Dendritic cell treated with granulocyte-macrophage colony-stimulating factor and Interleukin-4, amounts not matched to agents 40 ng/mL and 50 ng/mL, for 4 days (primary cell): Measurements from ENCODE around the gene TAF1A.
"Not testable (repeated sequence)": the region's sequence is repeated elsewhere in the genome, so short reads cannot be mapped to it uniquely, and the experiment has no call there.

ENCODE experiments used
- H3K27ac Mint-ChIP-seq: one replicate; pipeline ENCODE4 v1.8.0; 2022; ENCODE audit warnings: mild to moderate bottlenecking, mixed read lengths
- H3K27me3 Mint-ChIP-seq: one replicate; pipeline ENCODE4 v1.8.0; 2022; ENCODE audit warnings: mild to moderate bottlenecking, mixed read lengths
- H3K36me3 Mint-ChIP-seq: one replicate; pipeline ENCODE4 v1.8.0; 2022; ENCODE audit warnings: low read depth, mixed read lengths
- H3K4me1 Mint-ChIP-seq: one replicate; pipeline ENCODE4 v1.8.0; 2022; ENCODE audit warnings: low read depth, mixed read lengths
- H3K4me3 Mint-ChIP-seq: one replicate; pipeline ENCODE4 v1.8.0; 2022; ENCODE audit warnings: mild to moderate bottlenecking, moderate library complexity, mixed read lengths
- H3K9me3 Mint-ChIP-seq: one replicate; pipeline ENCODE4 v1.8.0; 2022; ENCODE audit warnings: mixed read lengths
- intact Hi-C: fragments of 100-400 bp; cut with micrococcal nuclease; formaldehyde crosslinking; loops from one replicate; pipeline ENCODE4 v1.15.0; 2022

The TAF1A gene

GRCh38 chr1:222617367-222617951 lies 27.7 kb upstream of the TAF1A start:
- Mint-ChIP-seq H3K9me3 (no peaks in the 10 kb centered on the region), H3K4me3 (peak overlapping the region; percentile 83), H3K4me1 (peaks cover 26% of the 10 kb centered on the region), H3K36me3 (peaks cover 21% of the 10 kb centered on the region), H3K27me3 (peaks cover 22% of the 10 kb centered on the region), H3K27ac (peak overlapping the region; percentile 76)
- intact Hi-C loops: loop anchor here (2.0 kb wide), 2 partner anchors 27 to 29 kb away; partner anchors contain the start of gene TAF1A

GRCh38 chr1:222616525-222616924 lies 26.8 kb upstream of the TAF1A start:
- no peak overlapping the region for H3K4me3 Mint-ChIP-seq
- no peak overlapping the region for H3K27ac Mint-ChIP-seq
- H3K9me3 Mint-ChIP-seq: no peaks in the 10 kb centered on the region
- peaks cover 12% of the 10 kb centered on the region for H3K36me3 Mint-ChIP-seq
- H3K4me1 Mint-ChIP-seq: peaks cover 26% of the 10 kb centered on the region
- peaks cover 26% of the 10 kb centered on the region for H3K27me3 Mint-ChIP-seq
- intact Hi-C loops: loop anchor here (2.0 kb wide), 2 partner anchors 28 kb away; partner anchors contain the start of gene TAF1A

GRCh38 chr1:222613627-222614026 lies 23.9 kb upstream of the TAF1A start:
- Mint-ChIP-seq H3K27ac (no peak overlapping the region), H3K36me3 (peaks cover 4% of the 10 kb centered on the region), H3K4me3 (no peak overlapping the region), H3K4me1 (peaks cover 12% of the 10 kb centered on the region), H3K27me3 (peaks cover 27% of the 10 kb centered on the region), H3K9me3 (no peaks in the 10 kb centered on the region)
- intact Hi-C loops: no loop called here

- H3K27ac Mint-ChIP-seq: no peak overlapping the region
- intact Hi-C loops: no loop called here
- peaks cover 21% of the 10 kb centered on the region for H3K27me3 Mint-ChIP-seq
- H3K4me1 Mint-ChIP-seq: peaks cover 4% of the 10 kb centered on the region
- no peak overlapping the region for H3K4me3 Mint-ChIP-seq
- no peaks in the 10 kb centered on the region for H3K9me3 Mint-ChIP-seq
- H3K36me3 Mint-ChIP-seq: no peaks in the 10 kb centered on the region
Measured at GRCh38 chr1:222610728-222611127, 21.0 kb upstream of the TAF1A start.

GRCh38 chr1:222609111-222609510 lies 19.4 kb upstream of the TAF1A start:
- H3K4me1 Mint-ChIP-seq, H3K27ac Mint-ChIP-seq, intact Hi-C loops: not testable (repeated sequence)

GRCh38 chr1:222606757-222607156 lies 17.0 kb upstream of the TAF1A start:
- intact Hi-C loops: no loop called here
- H3K27me3 Mint-ChIP-seq: peaks cover 7% of the 10 kb centered on the region
- no peak overlapping the region for H3K4me3 Mint-ChIP-seq
- H3K27ac Mint-ChIP-seq: no peak overlapping the region
- H3K4me1 Mint-ChIP-seq: no peaks in the 10 kb centered on the region
- H3K9me3 Mint-ChIP-seq: no peaks in the 10 kb centered on the region
- H3K36me3 Mint-ChIP-seq: no peaks in the 10 kb centered on the region

More at GRCh38 chr1:222609111-222609510, 19.4 kb upstream of the TAF1A start:
- not testable (repeated sequence) for H3K4me3 Mint-ChIP-seq, H3K9me3 Mint-ChIP-seq, H3K36me3 Mint-ChIP-seq
- H3K27me3 Mint-ChIP-seq: peaks cover 18% of the 10 kb centered on the region

GRCh38 chr1:222601257-222601656 lies 11.5 kb upstream of the TAF1A start:
- H3K27me3 Mint-ChIP-seq: peaks cover 3% of the 10 kb centered on the region

GRCh38 chr1:222600281-222600680 lies 10.5 kb upstream of the TAF1A start:
- intact Hi-C loops: no loop called here
- peaks cover 3% of the 10 kb centered on the region for H3K27me3 Mint-ChIP-seq
- H3K27ac Mint-ChIP-seq: no peak overlapping the region
- H3K4me3 Mint-ChIP-seq: no peak overlapping the region
- no peaks in the 10 kb centered on the region for H3K9me3 Mint-ChIP-seq
- H3K4me1 Mint-ChIP-seq: peaks cover 5% of the 10 kb centered on the region
- H3K36me3 Mint-ChIP-seq: no peaks in the 10 kb centered on the region

More at GRCh38 chr1:222601257-222601656, 11.5 kb upstream of the TAF1A start:
- H3K4me1 Mint-ChIP-seq: peaks cover 5% of the 10 kb centered on the region
- H3K4me3 Mint-ChIP-seq: no peak overlapping the region
- no peaks in the 10 kb centered on the region for H3K36me3 Mint-ChIP-seq
- no peak overlapping the region for H3K27ac Mint-ChIP-seq
- no peaks in the 10 kb centered on the region for H3K9me3 Mint-ChIP-seq
- intact Hi-C loops: no loop called here

- Mint-ChIP-seq H3K4me3 (no peak overlapping the region), H3K4me1 (peaks cover 5% of the 10 kb centered on the region), H3K27ac (no peak overlapping the region), H3K9me3 (no peaks in the 10 kb centered on the region), H3K27me3 (peaks cover 4% of the 10 kb centered on the region), H3K36me3 (no peaks in the 10 kb centered on the region)
- intact Hi-C loops: no loop called here
Measured at GRCh38 chr1:222596696-222597095, 7.0 kb upstream of the TAF1A start.

GRCh38 chr1:222594789-222595188 lies 5.1 kb upstream of the TAF1A start:
- H3K4me1 Mint-ChIP-seq: peaks cover 6% of the 10 kb centered on the region
- intact Hi-C loops: no loop called here
- H3K9me3 Mint-ChIP-seq: no peaks in the 10 kb centered on the region
- H3K27ac Mint-ChIP-seq: no peak overlapping the region
- peaks cover 4% of the 10 kb centered on the region for H3K36me3 Mint-ChIP-seq
- peaks cover 4% of the 10 kb centered on the region for H3K27me3 Mint-ChIP-seq
- H3K4me3 Mint-ChIP-seq: no peak overlapping the region

- H3K27ac Mint-ChIP-seq: no peak overlapping the region
- peaks cover 25% of the 10 kb centered on the region for H3K4me1 Mint-ChIP-seq
- intact Hi-C loops: no loop called here
- H3K36me3 Mint-ChIP-seq: peaks cover 21% of the 10 kb centered on the region
- H3K4me3 Mint-ChIP-seq: no peak overlapping the region
- H3K27me3 Mint-ChIP-seq: peaks cover 2% of the 10 kb centered on the region
- no peaks in the 10 kb centered on the region for H3K9me3 Mint-ChIP-seq
Measured at GRCh38 chr1:222592171-222592570, 2.4 kb upstream of the TAF1A start.

GRCh38 chr1:222588135-222588534 lies 1.6 kb downstream of the TAF1A start:
- no peaks in the 10 kb centered on the region for H3K9me3 Mint-ChIP-seq
- peaks cover 2% of the 10 kb centered on the region for H3K27me3 Mint-ChIP-seq
- peaks cover 34% of the 10 kb centered on the region for H3K36me3 Mint-ChIP-seq
- intact Hi-C loops: loop anchor here (2.0 kb wide), 1 partner anchor 29 kb away; no protein-coding TSS in a partner anchor
- H3K4me1 Mint-ChIP-seq: peaks cover 30% of the 10 kb centered on the region
- no peak overlapping the region for H3K27ac Mint-ChIP-seq
- H3K4me3 Mint-ChIP-seq: no peak overlapping the region

GRCh38 chr1:222586842-222587241 lies 2.9 kb downstream of the TAF1A start:
- intact Hi-C loops: no loop called here
- Mint-ChIP-seq H3K4me3 (no peak overlapping the region), H3K27me3 (no peaks in the 10 kb centered on the region)

GRCh38 chr1:222583079-222583478 lies 6.7 kb downstream of the TAF1A start:
- H3K27me3 Mint-ChIP-seq: no peaks in the 10 kb centered on the region
- peak overlapping the region; percentile 72 for H3K4me3 Mint-ChIP-seq
- peaks cover 12% of the 10 kb centered on the region for H3K4me1 Mint-ChIP-seq
- H3K36me3 Mint-ChIP-seq: peaks cover 44% of the 10 kb centered on the region
- no peaks in the 10 kb centered on the region for H3K9me3 Mint-ChIP-seq
- peak overlapping the region; percentile 77 for H3K27ac Mint-ChIP-seq
- intact Hi-C loops: no loop called here

More at GRCh38 chr1:222586842-222587241, 2.9 kb downstream of the TAF1A start:
- H3K9me3 Mint-ChIP-seq: no peaks in the 10 kb centered on the region
- peaks cover 34% of the 10 kb centered on the region for H3K4me1 Mint-ChIP-seq
- no peak overlapping the region for H3K27ac Mint-ChIP-seq
- peaks cover 38% of the 10 kb centered on the region for H3K36me3 Mint-ChIP-seq
